ENCODE data around the gene PLK1. TPM values are rescaled to one million over a fixed set of nuclear protein-coding genes. Genes with fewer than 3 reads are reported as not detected.
"Not testable (repeated sequence)": the region's sequence is repeated elsewhere in the genome, so short reads cannot be mapped to it uniquely, and the experiment has no call there.

Gene PLK1
- total RNA-seq (2021; fragmentation: NEBNext Ultra II Directional; extraction: Animal tissue kit (Norgen Biotek cat#: 25700)) = 100 to 1,000 TPM in 2 of 6 experiments, 10 to 100 TPM in 4; 40.5 to 105 (median 97.2) TPM
- long read RNA-seq, full-length matches to known transcripts = 70 of 85 reads
- long read RNA-seq, partial matches to known transcripts = 6 of 85 reads
- long read RNA-seq, other reads (novel, unspliced or antisense) = 9 of 85 reads

GRCh38 chr16:23678430-23679273 lies at the start of gene PLK1:
Gene PLK1, plus strand, starts transcription at chr16:23678889. Its CDS starts 44 bp downstream, at chr16:23678933.
- peaks cover 26% of the 10 kb centered on the region for H3K36me3 Mint-ChIP-seq (ENCODE audit: low read depth)
- H3K9me3 Mint-ChIP-seq = no peaks in the 10 kb centered on the region
- peaks cover 56% of the 10 kb centered on the region for H3K4me1 Mint-ChIP-seq (ENCODE audit: low read depth)
- DNase-seq = peak; percentile 82
- peak within 1 kb of the TSS; percentile 95 for H3K4me3 Mint-ChIP-seq
- H3K27me3 Mint-ChIP-seq (ENCODE audit: insufficient read depth) = peaks cover 6% of the 10 kb centered on the region; the same call in 1 of the 2 replicates
- H3K27ac Mint-ChIP-seq = peak within 1 kb of the TSS; percentile 91
- peak; percentile 59 for TF ChIP-seq CTCF (IDR thresholded peaks at IDR 0.05)

GRCh38 chr16:23629516-23629915 lies 49.2 kb upstream of the PLK1 start:
- no peaks in the 10 kb centered on the region for H3K4me1 Mint-ChIP-seq (ENCODE audit: low read depth)
- H3K9me3 Mint-ChIP-seq = no peaks in the 10 kb centered on the region
- no peak for TF ChIP-seq CTCF (IDR thresholded peaks at IDR 0.05)
- H3K27ac Mint-ChIP-seq = no peak overlapping the region
- no peaks in the 10 kb centered on the region; the same call in 1 of the 2 replicates for H3K27me3 Mint-ChIP-seq (ENCODE audit: insufficient read depth)
- peaks cover 9% of the 10 kb centered on the region; the same call in 1 of the 2 replicates for H3K36me3 Mint-ChIP-seq (ENCODE audit: low read depth)
- DNase-seq = no peak
- no peak overlapping the region for H3K4me3 Mint-ChIP-seq

- H3K36me3 Mint-ChIP-seq (ENCODE audit: low read depth) = peaks cover 18% of the 10 kb centered on the region
- not testable (repeated sequence) for H3K27ac Mint-ChIP-seq
Observed at GRCh38 chr16:23631874-23632273, 46.8 kb upstream of the PLK1 start.

GRCh38 chr16:23634461-23635036 lies 44.1 kb upstream of the PLK1 start:
- Mint-ChIP-seq H3K4me1 (ENCODE audit: low read depth) (no peaks in the 10 kb centered on the region), H3K9me3 (no peaks in the 10 kb centered on the region), H3K27ac (no peak overlapping the region), H3K4me3 (no peak overlapping the region), H3K27me3 (ENCODE audit: insufficient read depth) (no peaks in the 10 kb centered on the region; the same call in 1 of the 2 replicates), H3K36me3 (ENCODE audit: low read depth) (peaks cover 18% of the 10 kb centered on the region)
- DNase-seq = no peak
- TF ChIP-seq CTCF (IDR thresholded peaks at IDR 0.05) = no peak

More at GRCh38 chr16:23631874-23632273, 46.8 kb upstream of the PLK1 start:
- not testable (repeated sequence) for H3K4me1 Mint-ChIP-seq (ENCODE audit: low read depth); H3K9me3 Mint-ChIP-seq; H3K4me3 Mint-ChIP-seq; DNase-seq; H3K27me3 Mint-ChIP-seq (ENCODE audit: insufficient read depth)

GRCh38 chr16:23635958-23636357 lies 42.7 kb upstream of the PLK1 start:
- H3K4me1 Mint-ChIP-seq (ENCODE audit: low read depth) = peaks cover 9% of the 10 kb centered on the region
- DNase-seq = no peak
- no peak overlapping the region for H3K4me3 Mint-ChIP-seq
- H3K27me3 Mint-ChIP-seq (ENCODE audit: insufficient read depth) = no peaks in the 10 kb centered on the region; the same call in none of the 2 replicates
- no peak for TF ChIP-seq CTCF (IDR thresholded peaks at IDR 0.05)
- H3K27ac Mint-ChIP-seq = no peak overlapping the region
- peaks cover 22% of the 10 kb centered on the region for H3K36me3 Mint-ChIP-seq (ENCODE audit: low read depth)
- H3K9me3 Mint-ChIP-seq = no peaks in the 10 kb centered on the region

GRCh38 chr16:23640615-23640930 lies 38.1 kb upstream of the PLK1 start:
- Mint-ChIP-seq H3K4me3 (peak overlapping the region; percentile 100), H3K4me1 (ENCODE audit: low read depth) (peaks cover 23% of the 10 kb centered on the region), H3K36me3 (ENCODE audit: low read depth) (peaks cover 46% of the 10 kb centered on the region), H3K27ac (peak overlapping the region; percentile 96), H3K27me3 (ENCODE audit: insufficient read depth) (peaks cover 1% of the 10 kb centered on the region; the same call in 1 of the 2 replicates), H3K9me3 (no peaks in the 10 kb centered on the region)
- no peak for DNase-seq
- TF ChIP-seq CTCF (IDR thresholded peaks at IDR 0.05) = no peak

Measured in HFFc6 (cell line).